Measurements from ENCODE around the gene GABRP. TPM values are rescaled to one million over a fixed set of nuclear protein-coding genes. Genes with fewer than 3 reads are reported as not detected.
A peak's percentile ranks its signal among the peaks of the same experiment; 100 is the strongest.

The GABRP gene
- total RNA-seq, 6 experiments from 2014 or later: not detected

- Mint-ChIP-seq H3K36me3 (ENCODE audit: low read depth) (no peaks in the 10 kb centered on the region), H3K4me1 (ENCODE audit: low read depth) (no peaks in the 10 kb centered on the region), H3K27ac (no peak overlapping the region), H3K9me3 (no peaks in the 10 kb centered on the region), H3K27me3 (ENCODE audit: insufficient read depth) (peaks cover 11% of the 10 kb centered on the region), H3K4me3 (no peak overlapping the region)
- no peak for TF ChIP-seq CTCF (IDR thresholded peaks at IDR 0.05)
- DNase-seq: no peak
Observed at GRCh38 chr5:170782438-170782837, 1.1 kb upstream of the GABRP start.

- Mint-ChIP-seq H3K27me3 (ENCODE audit: insufficient read depth) (peaks cover 12% of the 10 kb centered on the region), H3K4me3 (no peak overlapping the region), H3K36me3 (ENCODE audit: low read depth) (no peaks in the 10 kb centered on the region), H3K27ac (no peak overlapping the region), H3K4me1 (ENCODE audit: low read depth) (no peaks in the 10 kb centered on the region), H3K9me3 (no peaks in the 10 kb centered on the region)
- TF ChIP-seq CTCF (IDR thresholded peaks at IDR 0.05): no peak
- no peak for DNase-seq
Observed at GRCh38 chr5:170785416-170785815, 1.9 kb downstream of the GABRP start.

GRCh38 chr5:170787216-170787615 lies 3.7 kb downstream of the GABRP start:
- H3K4me1 Mint-ChIP-seq (ENCODE audit: low read depth): no peaks in the 10 kb centered on the region
- peaks cover 11% of the 10 kb centered on the region for H3K27me3 Mint-ChIP-seq (ENCODE audit: insufficient read depth)
- no peak overlapping the region for H3K27ac Mint-ChIP-seq
- H3K36me3 Mint-ChIP-seq (ENCODE audit: low read depth): no peaks in the 10 kb centered on the region
- no peak for DNase-seq
- no peak overlapping the region for H3K4me3 Mint-ChIP-seq
- no peak for TF ChIP-seq CTCF (IDR thresholded peaks at IDR 0.05)
- H3K9me3 Mint-ChIP-seq: no peaks in the 10 kb centered on the region

GRCh38 chr5:170788626-170789304 lies 5.2 kb downstream of the GABRP start:
- no peaks in the 10 kb centered on the region for H3K4me1 Mint-ChIP-seq (ENCODE audit: low read depth)
- H3K9me3 Mint-ChIP-seq: no peaks in the 10 kb centered on the region
- no peak for DNase-seq
- no peak overlapping the region for H3K27ac Mint-ChIP-seq
- no peaks in the 10 kb centered on the region for H3K36me3 Mint-ChIP-seq (ENCODE audit: low read depth)
- H3K4me3 Mint-ChIP-seq: no peak overlapping the region
- TF ChIP-seq CTCF (IDR thresholded peaks at IDR 0.05): no peak
- H3K27me3 Mint-ChIP-seq (ENCODE audit: insufficient read depth): peaks cover 13% of the 10 kb centered on the region

GRCh38 chr5:170791325-170791954 lies 7.9 kb downstream of the GABRP start:
- Mint-ChIP-seq H3K4me3 (no peak overlapping the region), H3K27ac (no peak overlapping the region), H3K4me1 (ENCODE audit: low read depth) (no peaks in the 10 kb centered on the region), H3K36me3 (ENCODE audit: low read depth) (no peaks in the 10 kb centered on the region), H3K27me3 (ENCODE audit: insufficient read depth) (peaks cover 13% of the 10 kb centered on the region), H3K9me3 (no peaks in the 10 kb centered on the region)
- DNase-seq: peak; percentile 58
- TF ChIP-seq CTCF (IDR thresholded peaks at IDR 0.05): peak; percentile 77

All from HFFc6 (cell line).